IgD-negative memory B cell (primary cell): Measurements from ENCODE around the gene C3. TPM values are rescaled to one million over a fixed set of nuclear protein-coding genes. Genes with fewer than 3 reads are reported as not detected.
A peak's percentile ranks its signal among the peaks of the same experiment; 100 is the strongest.

ENCODE experiments used
- H3K27ac Mint-ChIP-seq, 3 donors: one replicate each; pipeline ENCODE4 v1.8.0; 2020 to 2022; ENCODE audit warnings: mild to moderate bottlenecking in 3 of 3, mixed read lengths in 3 of 3, moderate library complexity in 1 of 3
- H3K27me3 Mint-ChIP-seq: one replicate; pipeline ENCODE4 v1.8.0; 2021; ENCODE audit warnings: mixed read lengths
- H3K36me3 Mint-ChIP-seq: one replicate; pipeline ENCODE4 v1.8.0; 2020; ENCODE audit warnings: mild to moderate bottlenecking, mixed read lengths
- H3K4me1 Mint-ChIP-seq, 3 donors: one replicate each; pipeline ENCODE4 v1.8.0; 2020 to 2022; ENCODE audit warnings: mixed read lengths in 3 of 3, mild to moderate bottlenecking in 1 of 3
- H3K4me3 Mint-ChIP-seq, 4 donors: one replicate each; pipeline ENCODE4 v1.8.0; 2020 to 2022; ENCODE audit warnings: mild to moderate bottlenecking in 4 of 4, mixed read lengths in 4 of 4, moderate library complexity in 3 of 4
- H3K9me3 Mint-ChIP-seq, 3 donors: one replicate each; pipeline ENCODE4 v1.8.0; 2020 to 2021; ENCODE audit warnings: mixed read lengths in 3 of 3, mild to moderate bottlenecking in 1 of 3
- polyA plus RNA-seq: library from polyadenylated mRNA; unstranded; fragments of 300-500 nt; fragmentation: Illumina TruSeq; gene quantifications from one replicate; pipeline ENCODE4 v1.2.3, GENCODE V29; 2021

C3 gene
- polyA plus RNA-seq, 1 donor from 2014 or later: not detected

DNA sequence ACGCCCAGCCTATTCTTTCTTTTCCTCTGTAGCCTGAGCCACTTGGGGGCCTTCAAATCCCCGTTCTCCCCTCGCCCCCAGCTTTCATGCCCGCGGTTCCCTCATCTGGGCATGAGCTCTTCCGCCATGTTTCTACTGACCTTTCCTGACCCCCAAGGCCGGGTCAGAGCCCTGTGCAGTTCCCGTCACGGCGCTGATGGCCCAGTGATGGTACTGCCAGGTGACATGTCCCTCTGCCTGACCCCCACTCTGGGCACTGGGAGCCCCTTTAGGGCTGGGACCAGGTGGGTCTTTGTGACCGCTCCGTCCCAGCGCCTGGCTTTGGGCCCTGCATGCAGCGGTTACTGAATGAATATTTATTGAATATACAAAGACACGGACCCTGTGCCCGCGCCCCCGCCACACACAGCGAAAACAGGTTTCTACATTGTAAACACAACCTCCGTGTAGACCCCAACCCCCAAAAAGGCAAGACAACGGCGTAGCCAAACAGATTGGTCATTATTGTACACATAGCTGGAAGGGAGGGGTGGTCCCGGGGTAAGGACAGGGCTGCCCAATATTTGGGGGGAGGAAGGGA, 9.2 kb upstream of the C3 start:
- Mint-ChIP-seq H3K9me3 (no peaks in the 10 kb centered on the region), H3K4me3 (peak overlapping the region in 1 of 4 donors; percentile 76), H3K27ac (no peak overlapping the region), H3K4me1 (peaks cover 9 to 21% (median 18%) of the 10 kb centered on the region in 3 donors), H3K27me3 (peaks cover 3% of the 10 kb centered on the region), H3K36me3 (no peaks in the 10 kb centered on the region)

DNA sequence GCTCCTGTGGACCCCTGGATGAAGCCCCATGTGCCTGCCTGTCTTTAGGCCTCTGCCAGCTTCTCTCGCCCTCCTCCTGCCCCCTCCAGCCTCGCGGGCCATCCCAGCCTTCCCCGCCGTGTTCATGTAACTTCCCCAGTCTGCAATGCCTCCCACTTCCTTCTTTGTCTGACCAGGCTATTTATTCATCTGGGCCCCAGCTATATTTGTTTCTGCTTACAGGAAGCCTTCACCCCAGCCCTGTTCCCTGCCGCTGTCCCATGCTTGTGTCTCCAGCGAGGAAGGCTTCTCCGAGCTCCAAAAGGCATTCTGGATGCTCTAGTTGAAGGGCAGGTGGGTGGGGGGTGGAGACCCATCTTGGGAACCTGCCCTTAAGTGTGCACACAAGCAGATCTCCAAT, 7.9 kb upstream of the C3 start:
- Mint-ChIP-seq H3K4me1 (peaks cover 15 to 25% (median 22%) of the 10 kb centered on the region in 3 donors), H3K4me3 (peak overlapping the region in 3 of 4 donors; percentile 1 to 77 (median 56)), H3K36me3 (no peaks in the 10 kb centered on the region), H3K27me3 (peaks cover 4% of the 10 kb centered on the region), H3K27ac (peak overlapping the region in 2 of 3 donors; percentile 3 to 73), H3K9me3 (no peaks in the 10 kb centered on the region)

DNA sequence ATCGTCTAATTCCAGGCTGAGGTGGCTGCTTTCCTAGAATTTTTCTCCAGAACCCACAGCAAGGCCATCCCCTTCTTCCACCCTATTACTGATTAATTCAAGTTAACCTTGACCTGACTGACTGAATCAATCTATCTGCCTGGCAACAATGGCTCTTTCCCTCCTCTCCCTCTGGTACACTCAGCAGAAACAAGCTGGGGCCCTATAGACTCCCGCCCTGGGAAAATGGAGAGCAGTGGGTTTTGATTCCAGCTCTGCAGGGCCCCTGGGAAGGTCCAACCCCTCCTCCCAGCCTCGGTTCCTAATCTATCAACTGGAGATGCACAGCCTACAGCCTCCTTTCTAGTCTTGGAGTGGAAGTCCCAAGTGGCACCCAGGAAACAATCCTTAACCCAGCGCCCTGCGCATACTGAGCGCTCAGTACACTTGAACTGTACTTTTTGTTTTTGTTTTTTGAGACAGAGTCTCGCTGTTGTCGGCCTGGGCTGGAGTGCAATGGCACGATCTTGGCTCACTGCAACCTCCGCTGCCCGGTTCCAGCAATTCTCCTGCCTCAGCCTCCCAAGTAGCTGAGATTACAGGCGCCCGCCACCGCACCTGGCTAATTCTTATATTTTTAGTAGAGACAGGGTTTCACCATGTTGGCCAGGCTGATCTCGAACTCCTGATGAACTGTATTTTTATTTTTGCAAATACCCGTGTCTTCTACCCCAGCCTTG, 5.2 kb upstream of the C3 start:
- H3K4me3 Mint-ChIP-seq: peak overlapping the region in 2 of 4 donors; percentile 30 to 48
- H3K4me1 Mint-ChIP-seq: peaks cover 21 to 44% (median 35%) of the 10 kb centered on the region in 3 donors

DNA sequence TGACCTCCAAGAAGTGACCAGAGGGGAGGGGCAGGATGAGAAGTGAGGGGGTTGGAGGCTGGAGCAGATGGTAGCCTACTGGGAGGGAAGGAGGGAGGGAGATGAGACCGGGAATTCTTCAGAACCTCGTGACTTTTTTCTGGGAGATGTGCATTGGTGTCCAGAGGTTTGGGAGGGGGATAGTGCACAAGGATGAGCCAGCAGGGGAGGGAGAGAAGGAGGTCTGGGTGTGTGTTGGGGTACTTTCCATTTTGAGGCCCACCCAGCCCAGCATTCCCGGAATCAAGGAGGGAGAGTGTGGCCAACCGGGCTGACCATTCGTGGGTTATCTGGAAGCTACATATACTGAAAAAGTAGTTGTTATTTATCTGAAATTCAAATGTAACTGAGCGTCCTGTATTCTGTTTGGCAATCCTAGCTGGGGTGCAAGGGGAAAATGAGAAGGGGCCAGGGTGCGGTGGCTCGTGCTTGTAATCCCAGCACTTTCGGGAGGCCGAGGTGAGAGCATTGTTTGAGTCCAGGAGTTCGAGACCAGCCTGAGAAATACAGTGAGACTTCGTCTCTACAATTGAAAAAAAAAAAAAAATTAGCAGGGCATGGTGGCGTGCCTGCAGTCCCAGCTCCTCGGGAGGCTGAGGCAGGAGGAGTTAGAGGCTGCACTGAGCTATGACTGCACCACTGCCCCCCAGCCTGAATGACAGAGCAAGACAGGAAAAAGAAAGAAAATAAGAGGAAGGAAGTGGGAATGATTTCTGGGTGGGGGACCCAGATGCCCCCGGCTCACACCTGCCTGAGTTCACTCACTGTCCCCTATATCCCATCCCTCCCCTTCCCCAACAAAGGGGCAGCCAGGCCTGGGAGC, 4.4 kb upstream of the C3 start:
- peaks cover 4% of the 10 kb centered on the region for H3K27me3 Mint-ChIP-seq
- peak overlapping the region in 2 of 4 donors; percentile 23 to 81 for H3K4me3 Mint-ChIP-seq
- H3K4me1 Mint-ChIP-seq: peaks cover 23 to 44% (median 35%) of the 10 kb centered on the region in 3 donors
- H3K9me3 Mint-ChIP-seq: no peaks in the 10 kb centered on the region
- peak overlapping the region in 2 of 3 donors; percentile 55 to 84 for H3K27ac Mint-ChIP-seq
- no peaks in the 10 kb centered on the region for H3K36me3 Mint-ChIP-seq

More for the DNA sequence above, 5.2 kb upstream of the C3 start:
- H3K9me3 Mint-ChIP-seq: no peaks in the 10 kb centered on the region
- no peaks in the 10 kb centered on the region for H3K36me3 Mint-ChIP-seq
- peaks cover 4% of the 10 kb centered on the region for H3K27me3 Mint-ChIP-seq
- peak overlapping the region; percentile 55 to 91 (median 84) for H3K27ac Mint-ChIP-seq

DNA sequence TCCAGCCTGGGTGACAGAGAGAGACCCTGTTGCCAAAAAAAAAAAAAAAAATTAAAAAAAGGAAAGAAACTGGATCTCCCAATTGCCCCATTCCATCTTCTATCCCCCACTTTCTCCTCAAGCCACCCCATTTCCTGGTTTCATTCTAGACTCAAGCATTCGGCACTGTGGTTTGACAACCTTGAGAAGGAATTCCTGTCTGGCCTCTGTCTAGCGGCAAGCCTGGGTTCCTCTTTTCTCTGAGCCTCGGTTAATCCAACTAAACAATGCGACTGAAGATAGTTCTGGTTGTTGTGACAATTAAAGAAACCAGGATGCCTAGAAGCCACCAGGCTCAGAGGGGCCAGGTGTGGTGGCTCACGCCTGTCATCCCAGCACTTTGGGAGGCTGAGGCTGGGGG, 3.3 kb upstream of the C3 start:
- Mint-ChIP-seq H3K9me3 (no peaks in the 10 kb centered on the region), H3K36me3 (no peaks in the 10 kb centered on the region), H3K27ac (peak overlapping the region in 2 of 3 donors; percentile 15 to 63), H3K4me3 (peak overlapping the region; percentile 22 to 65 (median 44)), H3K4me1 (peaks cover 27 to 43% (median 34%) of the 10 kb centered on the region in 3 donors), H3K27me3 (peaks cover 6% of the 10 kb centered on the region)

DNA sequence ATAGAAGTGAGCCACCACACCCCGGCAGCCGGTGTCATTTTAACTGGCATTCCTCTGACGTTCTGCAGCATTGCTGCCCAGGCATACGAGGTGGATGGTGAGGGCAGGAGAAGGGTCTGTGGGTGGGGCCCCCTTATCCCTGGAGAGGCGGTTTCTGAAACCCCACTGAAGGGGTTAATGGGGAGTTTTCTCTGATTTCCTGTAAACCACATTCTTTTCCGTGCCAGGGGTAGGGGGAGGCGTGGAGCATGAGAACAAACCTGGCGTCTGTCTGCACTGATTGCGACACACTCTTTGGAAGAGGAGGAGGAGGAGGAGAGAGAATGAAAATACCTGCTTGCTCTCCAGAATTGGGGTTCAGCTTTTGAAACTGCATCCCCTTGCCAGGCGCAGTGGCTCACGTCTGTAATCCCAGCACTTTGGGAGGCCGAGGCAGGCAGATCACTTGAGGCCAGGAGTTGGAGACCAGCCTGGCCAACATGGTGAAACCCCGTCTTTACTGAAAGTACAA, 2.7 kb upstream of the C3 start:
- H3K9me3 Mint-ChIP-seq: no peaks in the 10 kb centered on the region
- H3K4me1 Mint-ChIP-seq: peaks cover 23 to 38% (median 28%) of the 10 kb centered on the region in 3 donors
- H3K36me3 Mint-ChIP-seq: no peaks in the 10 kb centered on the region
- H3K4me3 Mint-ChIP-seq: peak overlapping the region in 1 of 4 donors; percentile 30
- H3K27me3 Mint-ChIP-seq: peaks cover 6% of the 10 kb centered on the region
- H3K27ac Mint-ChIP-seq: peak overlapping the region in 1 of 3 donors; percentile 63

DNA sequence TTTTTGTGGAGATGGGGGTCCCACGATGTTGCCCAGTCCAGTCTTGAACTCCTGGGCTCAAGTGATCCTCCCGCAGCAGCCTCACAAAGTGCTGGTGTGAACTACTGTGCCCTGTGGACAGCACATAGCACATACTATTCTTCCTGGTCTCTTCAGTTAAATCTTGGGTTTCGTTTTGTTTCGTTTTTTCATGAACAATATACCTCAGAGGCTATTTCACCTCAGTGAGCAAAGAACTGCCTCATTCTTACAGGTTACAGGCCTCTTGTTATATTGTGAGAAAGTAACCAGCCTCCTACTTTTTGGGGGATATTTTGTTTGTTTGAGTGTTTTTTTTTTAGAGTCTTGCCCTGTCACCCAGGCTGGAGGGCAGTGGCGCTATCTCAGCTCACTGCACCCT, 1.3 kb upstream of the C3 start:
- Mint-ChIP-seq H3K36me3 (peaks cover under 1% of the 10 kb centered on the region), H3K4me3 (peak overlapping the region in 3 of 4 donors; percentile 67 to 79 (median 70)), H3K27ac (peak overlapping the region; percentile 4 to 96 (median 61)), H3K9me3 (peaks cover 0 to 3% (median 0%) of the 10 kb centered on the region in 3 donors), H3K27me3 (peaks cover 6% of the 10 kb centered on the region), H3K4me1 (peaks cover 23 to 40% (median 30%) of the 10 kb centered on the region in 3 donors)

DNA sequence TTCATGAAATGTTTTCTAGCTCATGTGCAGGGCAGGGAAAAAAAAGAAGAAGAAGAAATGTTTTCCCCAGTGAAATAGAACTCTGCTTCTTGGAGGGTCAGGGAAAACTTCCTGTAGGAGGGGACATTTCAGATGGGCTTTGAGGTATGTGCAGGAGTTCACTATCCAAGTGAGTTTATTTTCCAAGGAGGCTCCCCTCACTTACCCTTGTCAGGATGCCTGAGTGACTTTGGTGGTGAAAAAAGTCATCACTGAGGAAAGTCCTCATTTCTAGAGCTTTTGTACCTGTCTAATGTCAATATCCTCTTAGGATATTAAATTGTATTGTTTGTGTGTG, 656 bp upstream of the C3 start:
- H3K4me1 Mint-ChIP-seq: peaks cover 23 to 40% (median 32%) of the 10 kb centered on the region in 3 donors
- peak overlapping the region in 2 of 3 donors; percentile 39 to 61 for H3K27ac Mint-ChIP-seq
- peaks cover 4% of the 10 kb centered on the region for H3K36me3 Mint-ChIP-seq
- peaks cover 10% of the 10 kb centered on the region for H3K27me3 Mint-ChIP-seq
- peak overlapping the region in 2 of 4 donors; percentile 11 to 67 for H3K4me3 Mint-ChIP-seq
- H3K9me3 Mint-ChIP-seq: peaks cover 0 to 3% (median 0%) of the 10 kb centered on the region in 3 donors

DNA sequence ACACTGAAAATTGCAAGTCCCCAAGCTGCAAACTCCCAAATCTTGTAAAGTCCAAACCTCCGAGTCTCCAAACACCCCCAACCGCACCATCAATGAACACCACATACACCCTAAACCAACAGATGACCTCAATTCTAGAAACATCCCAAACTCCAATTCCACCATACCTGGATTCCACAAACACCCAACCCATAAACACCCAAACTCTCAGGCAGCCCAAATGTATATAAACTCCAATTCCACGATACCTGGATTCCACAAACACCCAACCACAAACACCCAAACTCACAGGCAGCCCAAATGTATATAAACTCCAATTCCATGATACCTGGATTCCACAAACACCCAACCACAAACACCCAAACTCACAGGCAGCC, 470 bp downstream of the C3 start:
- H3K27me3 Mint-ChIP-seq: peaks cover 9% of the 10 kb centered on the region
- H3K36me3 Mint-ChIP-seq: peaks cover 4% of the 10 kb centered on the region
- H3K27ac Mint-ChIP-seq: no peak overlapping the region
- H3K9me3 Mint-ChIP-seq: peaks cover 0 to 3% (median 0%) of the 10 kb centered on the region in 3 donors
- no peak overlapping the region for H3K4me3 Mint-ChIP-seq
- peaks cover 19 to 34% (median 25%) of the 10 kb centered on the region in 3 donors for H3K4me1 Mint-ChIP-seq

DNA sequence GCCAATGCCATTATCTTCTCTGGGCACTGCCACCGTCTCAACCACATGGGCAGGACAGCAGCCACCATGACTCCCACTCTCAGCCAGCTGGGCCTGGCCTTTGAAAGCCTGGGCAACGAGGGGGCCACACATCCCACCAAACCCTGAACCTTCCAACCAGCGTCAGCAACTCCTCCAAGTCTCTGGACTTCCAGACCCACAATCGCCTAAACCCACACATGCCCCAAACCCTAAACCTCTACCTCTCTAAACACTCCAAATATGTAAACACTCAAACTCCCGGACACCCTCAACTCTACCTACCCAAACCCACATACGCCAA, 949 bp downstream of the C3 start:
- Mint-ChIP-seq H3K27me3 (peaks cover 9% of the 10 kb centered on the region), H3K36me3 (peaks cover 4% of the 10 kb centered on the region), H3K9me3 (peaks cover 0 to 3% (median 0%) of the 10 kb centered on the region in 3 donors), H3K4me3 (peak overlapping the region in 1 of 4 donors; percentile 40), H3K27ac (no peak overlapping the region), H3K4me1 (peaks cover 19 to 29% (median 22%) of the 10 kb centered on the region in 3 donors)

DNA sequence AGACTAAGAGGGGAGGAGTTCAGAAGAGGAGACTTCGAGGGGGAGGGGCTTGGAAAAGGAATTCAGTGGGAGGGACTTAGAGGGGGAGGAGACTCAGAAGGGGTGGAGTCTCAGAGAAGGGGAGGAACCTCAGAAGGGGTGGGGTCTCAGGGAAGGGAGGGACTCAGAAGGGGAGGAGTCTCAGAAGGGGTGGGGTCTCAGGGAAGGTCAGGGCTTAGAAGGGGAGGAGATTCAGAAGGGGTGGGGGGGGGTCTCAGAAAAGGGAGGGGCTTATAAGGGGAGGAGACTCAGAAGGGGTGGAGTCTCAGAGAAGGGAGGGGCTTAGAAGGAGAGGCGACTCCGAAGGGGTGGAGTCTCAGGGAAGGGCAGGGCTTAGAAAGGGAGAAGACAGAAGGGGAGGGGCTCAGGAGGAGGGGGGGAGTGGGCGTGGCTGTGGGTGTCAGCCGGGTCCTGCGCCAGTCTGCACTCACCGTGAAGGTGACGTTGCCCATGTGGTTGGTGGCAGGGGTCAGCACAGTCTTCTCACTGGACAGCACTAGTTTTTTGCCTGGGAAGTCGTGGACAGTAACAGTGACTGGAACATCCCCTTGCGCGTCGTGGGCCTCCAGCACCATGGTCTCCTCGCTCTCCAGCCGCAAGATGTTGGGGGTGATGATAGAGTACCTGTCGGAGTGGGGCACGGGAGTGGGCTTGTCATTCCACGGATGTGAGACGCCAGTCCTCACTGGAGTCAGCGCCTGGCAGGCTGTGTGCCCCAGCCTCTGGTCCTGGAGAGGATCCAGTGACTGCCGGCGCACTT, 1.5 kb downstream of the C3 start:
- Mint-ChIP-seq H3K27me3 (peaks cover 9% of the 10 kb centered on the region), H3K36me3 (peaks cover 4% of the 10 kb centered on the region), H3K4me1 (peaks cover 17 to 29% (median 22%) of the 10 kb centered on the region in 3 donors), H3K4me3 (peak overlapping the region in 1 of 4 donors; percentile 40), H3K27ac (no peak overlapping the region), H3K9me3 (peaks cover 0 to 3% (median 0%) of the 10 kb centered on the region in 3 donors)

DNA sequence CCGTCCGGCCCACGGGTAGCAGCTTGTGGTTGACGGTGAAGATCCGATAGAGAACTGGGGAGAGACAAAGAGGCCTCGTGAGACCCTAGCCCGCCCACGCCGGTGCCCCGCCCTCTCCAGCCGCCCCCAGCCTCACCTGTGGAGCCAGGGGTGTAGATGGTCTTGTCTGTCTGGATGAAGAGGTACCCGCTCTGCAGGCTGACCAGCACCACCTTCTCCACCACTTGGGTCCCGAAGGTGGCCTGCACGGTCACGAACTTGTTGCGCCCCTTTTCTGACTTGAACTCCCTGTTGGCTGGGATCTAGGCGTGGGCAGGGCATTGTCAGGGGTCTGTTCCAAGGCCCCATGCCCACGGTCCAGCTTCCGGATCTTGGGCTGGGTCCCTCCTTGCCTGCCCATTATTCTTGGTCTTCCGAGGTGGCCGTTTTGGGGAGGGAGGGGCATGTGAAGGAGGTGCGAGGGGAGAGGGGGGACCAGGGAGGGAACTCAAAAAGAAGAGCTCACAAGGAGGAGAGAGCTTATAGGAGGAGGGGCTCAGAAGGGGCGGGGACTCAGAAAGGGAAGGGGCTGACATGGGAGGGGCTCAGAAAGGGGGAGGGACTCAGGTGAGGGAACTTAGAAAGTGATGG, 2.2 kb downstream of the C3 start:
- H3K27me3 Mint-ChIP-seq: peaks cover 7% of the 10 kb centered on the region
- H3K9me3 Mint-ChIP-seq: peaks cover 0 to 3% (median 0%) of the 10 kb centered on the region in 3 donors
- no peak overlapping the region for H3K4me3 Mint-ChIP-seq
- H3K27ac Mint-ChIP-seq: no peak overlapping the region
- peaks cover 4% of the 10 kb centered on the region for H3K36me3 Mint-ChIP-seq
- H3K4me1 Mint-ChIP-seq: peaks cover 12 to 25% (median 18%) of the 10 kb centered on the region in 3 donors

DNA sequence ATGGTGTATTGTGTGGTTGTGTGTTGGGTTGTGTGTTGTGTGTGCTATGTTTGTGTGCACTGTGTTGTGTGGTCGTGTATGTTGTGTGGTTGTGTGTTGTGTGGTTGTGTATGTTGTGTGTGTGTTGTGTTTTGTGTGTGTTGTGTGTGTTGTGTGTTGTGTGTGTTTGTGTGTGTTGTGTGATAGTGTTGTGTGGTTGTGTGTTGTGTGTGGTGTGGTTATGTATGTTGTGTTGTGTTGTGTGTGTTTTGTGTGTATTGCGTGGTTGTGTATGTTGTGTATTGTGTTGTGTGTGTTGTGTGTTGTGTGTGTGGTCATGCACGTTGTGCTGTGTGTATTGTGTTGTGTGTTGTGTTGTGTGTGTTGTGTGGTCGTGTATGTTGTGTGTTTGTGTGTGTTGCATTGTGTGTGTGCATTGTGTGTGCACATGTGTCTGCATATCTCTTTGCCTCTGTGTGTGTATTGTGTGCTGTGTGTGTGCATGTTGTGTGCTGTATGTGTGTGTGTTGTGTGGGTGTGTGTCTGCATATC, 2.9 kb downstream of the C3 start:
- Mint-ChIP-seq H3K27me3 (peaks cover 9% of the 10 kb centered on the region), H3K36me3 (peaks cover 4% of the 10 kb centered on the region), H3K4me1 (peaks cover 12 to 21% (median 15%) of the 10 kb centered on the region in 3 donors), H3K9me3 (peaks cover 0 to 3% (median 0%) of the 10 kb centered on the region in 3 donors), H3K27ac (peak overlapping the region; percentile 8 to 89 (median 31)), H3K4me3 (no peak overlapping the region)
